Measurements from ENCODE around the gene GCSAML. TPM values are rescaled to one million over a fixed set of nuclear protein-coding genes. Genes with fewer than 3 reads are reported as not detected.

Gene GCSAML
- total and polyA plus RNA-seq, 9 of the 15 experiments (the other 6 are each of a cell fraction or from before 2014, with no cell fraction given): 0.01 TPM; not detected in 8

DNA sequence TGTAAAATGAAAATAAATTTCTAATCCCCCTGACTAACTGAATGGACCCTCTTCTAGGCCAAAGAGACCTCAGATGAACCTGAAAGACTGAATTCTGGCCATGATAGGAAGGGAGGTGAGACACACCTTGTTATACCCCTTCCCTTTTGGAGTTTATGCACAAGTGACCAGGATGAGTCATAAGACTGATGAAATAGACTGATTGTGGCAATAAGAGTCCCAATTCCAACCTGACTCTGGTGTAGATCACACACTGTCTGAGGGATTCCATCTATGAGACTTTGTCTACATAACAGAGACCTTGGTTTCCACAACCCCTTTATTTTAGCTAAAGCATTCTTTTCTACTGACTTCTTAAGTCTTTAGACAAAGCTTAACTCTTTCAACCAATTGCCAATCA is 25.7 kb downstream of the GCSAML start:
- ATAC-seq (no peak), DNase-seq (ENCODE audit: extremely low read depth in 1 of 4, low spot score in 3 of 4) (no peak), FAIRE-seq (no peak)
- Histone ChIP-seq H3K4me1 (replicated peaks in 1 of 2; ENCODE audit: control insufficient read depth in 2 of 2, insufficient read depth in 2 of 2, low read length in 2 of 2) (no peaks in the 10 kb centered on the region), H3K27me3 (ENCODE audit: control insufficient read depth in 2 of 2, insufficient read depth in 2 of 2, low read length in 2 of 2) (no peaks in the 10 kb centered on the region), H3K9me1 (ENCODE audit: control insufficient read depth, insufficient read depth, low read length) (no peaks in the 10 kb centered on the region), H3K9ac (ENCODE audit: insufficient read depth in 1 of 2, low read depth in 2 of 2, low read length in 2 of 2) (no peak overlapping the region), H3K27ac (ENCODE audit: extremely low read depth, low read depth, low read length) (no peak overlapping the region), H2AFZ (ENCODE audit: low read depth, low read length) (no peak overlapping the region), H3K9me3 (replicated peaks; ENCODE audit: control insufficient read depth, insufficient read depth, low read depth, low read length) (no peaks in the 10 kb centered on the region), H3K4me3 (no peak overlapping the region), H3K79me2 (ENCODE audit: control insufficient read depth, insufficient read depth, low read length) (no peaks in the 10 kb centered on the region), H4K20me1 (replicated peaks; ENCODE audit: control insufficient read depth, insufficient read depth, low read length) (no peaks in the 10 kb centered on the region), H3K4me2 (ENCODE audit: insufficient read depth, low read length) (no peak overlapping the region), H3K36me3 (ENCODE audit: control insufficient read depth, insufficient read depth, low read length) (no peaks in the 10 kb centered on the region)
- ChIA-PET CTCF (ENCODE audit: low intra/inter-chr PET ratio) (no interaction called here), POLR2A (interaction anchor here (0.7 kb wide), 1 partner anchor 950 kb away, joined by 3 read pairs; no protein-coding TSS in a partner anchor)
- intact Hi-C loops (cut with micrococcal nuclease) (loop anchor here (5.0 kb wide), 1 partner anchor 202 kb away; no protein-coding TSS in a partner anchor), in situ Hi-C loops (cut with MboI) (no loop called here)
- no peak for TF ChIP-seq NELFE (IDR thresholded peaks at IDR 0.05; ENCODE audit: insufficient read depth, insufficient read length)
- TF ChIP-seq, protein P1, sequence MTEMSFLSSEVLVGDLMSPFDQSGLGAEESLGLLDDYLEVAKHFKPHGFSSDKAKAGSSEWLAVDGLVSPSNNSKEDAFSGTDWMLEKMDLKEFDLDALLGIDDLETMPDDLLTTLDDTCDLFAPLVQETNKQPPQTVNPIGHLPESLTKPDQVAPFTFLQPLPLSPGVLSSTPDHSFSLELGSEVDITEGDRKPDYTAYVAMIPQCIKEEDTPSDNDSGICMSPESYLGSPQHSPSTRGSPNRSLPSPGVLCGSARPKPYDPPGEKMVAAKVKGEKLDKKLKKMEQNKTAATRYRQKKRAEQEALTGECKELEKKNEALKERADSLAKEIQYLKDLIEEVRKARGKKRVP (CRISPR knock-in tag; IDR thresholded peaks at IDR 0.05): no peak
- 0 out of 2 replicates have a peak, but pooled peaks have one; percentile 21 for TF ChIP-seq JUND (IDR thresholded peaks at IDR 0.05; ENCODE audit: borderline replicate concordance, low read depth, low read length)
- peak; percentile 31; the same call in 1 of the 3 replicates for TF ChIP-seq JUND (tag; IDR thresholded peaks at IDR 0.05; ENCODE audit: borderline replicate concordance, low read depth, low read length)
- TF ChIP-seq FOSL1 (tag; conservative IDR thresholded peaks at IDR 0.05): 0 out of 2 replicates have a peak, but pooled peaks have one; percentile 43
- TF ChIP-seq, protein P2, sequence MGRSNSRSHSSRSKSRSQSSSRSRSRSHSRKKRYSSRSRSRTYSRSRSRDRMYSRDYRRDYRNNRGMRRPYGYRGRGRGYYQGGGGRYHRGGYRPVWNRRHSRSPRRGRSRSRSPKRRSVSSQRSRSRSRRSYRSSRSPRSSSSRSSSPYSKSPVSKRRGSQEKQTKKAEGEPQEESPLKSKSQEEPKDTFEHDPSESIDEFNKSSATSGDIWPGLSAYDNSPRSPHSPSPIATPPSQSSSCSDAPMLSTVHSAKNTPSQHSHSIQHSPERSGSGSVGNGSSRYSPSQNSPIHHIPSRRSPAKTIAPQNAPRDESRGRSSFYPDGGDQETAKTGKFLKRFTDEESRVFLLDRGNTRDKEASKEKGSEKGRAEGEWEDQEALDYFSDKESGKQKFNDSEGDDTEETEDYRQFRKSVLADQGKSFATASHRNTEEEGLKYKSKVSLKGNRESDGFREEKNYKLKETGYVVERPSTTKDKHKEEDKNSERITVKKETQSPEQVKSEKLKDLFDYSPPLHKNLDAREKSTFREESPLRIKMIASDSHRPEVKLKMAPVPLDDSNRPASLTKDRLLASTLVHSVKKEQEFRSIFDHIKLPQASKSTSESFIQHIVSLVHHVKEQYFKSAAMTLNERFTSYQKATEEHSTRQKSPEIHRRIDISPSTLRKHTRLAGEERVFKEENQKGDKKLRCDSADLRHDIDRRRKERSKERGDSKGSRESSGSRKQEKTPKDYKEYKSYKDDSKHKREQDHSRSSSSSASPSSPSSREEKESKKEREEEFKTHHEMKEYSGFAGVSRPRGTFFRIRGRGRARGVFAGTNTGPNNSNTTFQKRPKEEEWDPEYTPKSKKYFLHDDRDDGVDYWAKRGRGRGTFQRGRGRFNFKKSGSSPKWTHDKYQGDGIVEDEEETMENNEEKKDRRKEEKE (IDR thresholded peaks at IDR 0.05; ENCODE audit: borderline replicate concordance in 1 of 2, control insufficient read depth in 1 of 2, low read depth in 2 of 2, low read length in 1 of 2): no peak
- no peak for TF ChIP-seq ZNF175 (CRISPR knock-in tag; IDR thresholded peaks at IDR 0.05; ENCODE audit: low read depth)
- TF ChIP-seq, protein P3, sequence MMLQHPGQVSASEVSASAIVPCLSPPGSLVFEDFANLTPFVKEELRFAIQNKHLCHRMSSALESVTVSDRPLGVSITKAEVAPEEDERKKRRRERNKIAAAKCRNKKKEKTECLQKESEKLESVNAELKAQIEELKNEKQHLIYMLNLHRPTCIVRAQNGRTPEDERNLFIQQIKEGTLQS (IDR thresholded peaks at IDR 0.05): peak; percentile 42; the same call in 1 of the 2 replicates
- TF ChIP-seq, protein P3 (CRISPR knock-in tag; conservative IDR thresholded peaks at IDR 0.05): no peak
- TF ChIP-seq, protein P4, sequence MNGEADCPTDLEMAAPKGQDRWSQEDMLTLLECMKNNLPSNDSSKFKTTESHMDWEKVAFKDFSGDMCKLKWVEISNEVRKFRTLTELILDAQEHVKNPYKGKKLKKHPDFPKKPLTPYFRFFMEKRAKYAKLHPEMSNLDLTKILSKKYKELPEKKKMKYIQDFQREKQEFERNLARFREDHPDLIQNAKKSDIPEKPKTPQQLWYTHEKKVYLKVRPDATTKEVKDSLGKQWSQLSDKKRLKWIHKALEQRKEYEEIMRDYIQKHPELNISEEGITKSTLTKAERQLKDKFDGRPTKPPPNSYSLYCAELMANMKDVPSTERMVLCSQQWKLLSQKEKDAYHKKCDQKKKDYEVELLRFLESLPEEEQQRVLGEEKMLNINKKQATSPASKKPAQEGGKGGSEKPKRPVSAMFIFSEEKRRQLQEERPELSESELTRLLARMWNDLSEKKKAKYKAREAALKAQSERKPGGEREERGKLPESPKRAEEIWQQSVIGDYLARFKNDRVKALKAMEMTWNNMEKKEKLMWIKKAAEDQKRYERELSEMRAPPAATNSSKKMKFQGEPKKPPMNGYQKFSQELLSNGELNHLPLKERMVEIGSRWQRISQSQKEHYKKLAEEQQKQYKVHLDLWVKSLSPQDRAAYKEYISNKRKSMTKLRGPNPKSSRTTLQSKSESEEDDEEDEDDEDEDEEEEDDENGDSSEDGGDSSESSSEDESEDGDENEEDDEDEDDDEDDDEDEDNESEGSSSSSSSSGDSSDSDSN (IDR thresholded peaks at IDR 0.05; ENCODE audit: borderline replicate concordance in 1 of 2, low read depth in 2 of 2, low read length in 2 of 2): no peak
- no TSS peak for BruUV-seq (replicated peaks)
